GM18858 (cell line): Measurements from ENCODE around the gene PLEKHA5.
"Not testable (repeated sequence)": the region's sequence is repeated elsewhere in the genome, so short reads cannot be mapped to it uniquely, and the experiment has no call there.

Experiments used
- ATAC-seq: cut with Tn5 transposase; IDR thresholded peaks from one replicate; pipeline ENCODE4 v1.9.1; 2021; ENCODE audit not compliant: unreplicated experiment

PLEKHA5 gene

DNA sequence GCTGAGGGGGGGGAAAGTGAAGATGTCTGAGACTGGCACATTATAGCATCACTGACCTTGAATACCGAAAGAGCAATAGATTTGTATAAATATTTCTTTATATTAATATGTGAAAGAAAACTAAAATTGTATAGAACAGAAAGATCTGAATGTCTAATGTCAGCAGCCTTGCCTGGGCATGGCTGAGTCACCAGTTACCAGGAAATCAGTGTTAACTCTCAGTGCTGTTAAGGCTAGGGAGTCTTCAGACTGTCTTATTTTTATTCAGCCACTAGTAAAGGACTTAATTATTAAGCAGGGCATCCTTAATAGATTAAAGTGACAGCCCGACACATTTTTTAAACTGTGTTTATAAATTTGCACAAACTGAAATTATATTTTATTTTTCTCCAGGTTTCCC, 186.9 kb downstream of the PLEKHA5 start:
- ATAC-seq: no peak

DNA sequence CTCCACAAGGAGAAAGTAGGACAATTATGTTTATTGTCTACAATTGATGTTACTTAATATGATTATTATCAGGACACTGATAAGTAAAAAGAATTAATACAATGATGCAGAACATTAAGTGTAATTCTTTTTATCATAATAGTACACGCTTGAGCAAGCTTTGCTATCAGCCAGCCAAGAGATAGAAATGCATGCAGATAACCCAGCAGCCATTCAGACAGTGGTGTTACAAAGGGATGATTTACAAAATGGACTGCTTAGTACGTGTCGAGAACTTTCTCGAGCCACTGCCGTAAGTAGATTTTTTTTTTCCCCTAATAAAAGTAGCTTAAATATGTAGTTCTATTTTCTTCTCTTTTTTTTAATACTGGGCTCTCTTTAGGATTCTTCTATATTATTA, 192.8 kb downstream of the PLEKHA5 start:
- no peak for ATAC-seq

DNA sequence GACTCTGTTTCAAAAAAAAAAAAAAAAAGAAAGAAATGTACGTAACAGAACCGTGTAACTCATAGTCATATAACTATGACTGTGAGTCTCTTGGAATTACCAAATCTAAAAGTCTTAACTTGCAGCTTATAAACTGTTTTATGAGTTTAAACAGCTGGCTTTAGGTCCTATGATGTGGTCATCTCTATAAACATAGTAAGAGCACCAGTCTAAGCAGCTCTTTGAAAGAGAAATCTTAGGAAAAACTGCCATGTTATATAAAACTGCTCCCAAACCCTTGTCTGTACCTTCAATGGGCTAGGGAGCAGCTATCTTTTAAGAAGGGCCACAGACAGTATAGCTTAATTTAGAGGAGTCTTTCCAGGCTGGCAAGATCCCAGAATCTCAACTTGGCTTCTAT, 194.3 kb downstream of the PLEKHA5 start:
- no peak for ATAC-seq

DNA sequence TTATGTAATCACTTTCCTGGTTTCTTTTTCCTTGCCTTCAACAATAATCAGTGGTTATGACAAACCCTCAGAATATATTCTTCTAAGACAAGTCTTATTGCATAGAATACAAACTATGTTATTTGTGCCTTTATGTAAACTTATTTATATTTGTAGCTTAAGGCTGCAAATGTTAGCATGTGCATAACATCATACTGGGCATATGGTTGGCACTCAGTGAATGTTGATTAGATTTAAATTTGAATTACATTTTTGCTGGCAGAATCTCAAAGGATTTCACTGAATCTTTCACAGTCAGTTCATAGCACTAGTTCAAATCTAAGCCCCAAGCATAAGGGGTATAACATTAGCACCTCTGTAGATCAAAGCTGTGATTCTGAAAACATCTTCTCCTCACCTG, 196.6 kb downstream of the PLEKHA5 start:
- ATAC-seq: no peak

DNA sequence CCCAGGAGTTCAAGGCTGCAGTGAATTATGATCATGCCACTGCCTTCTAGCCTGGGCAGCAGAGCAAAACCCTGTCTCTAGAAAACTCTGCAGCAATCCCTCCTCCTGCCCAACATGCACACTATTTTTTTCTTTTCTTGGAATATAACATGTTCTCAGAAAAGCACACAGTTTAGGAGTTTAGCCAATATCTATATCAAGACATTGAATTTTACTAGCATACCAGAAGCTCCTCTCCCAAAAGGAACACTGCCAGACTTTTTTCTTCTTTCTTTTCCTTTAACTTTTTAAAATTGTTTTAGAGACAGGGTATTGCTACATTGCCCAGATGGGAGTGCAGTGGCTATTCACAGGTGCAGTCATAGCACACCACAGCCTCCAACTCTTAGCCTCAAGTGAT, 202.7 kb downstream of the PLEKHA5 start:
- no peak for ATAC-seq

DNA sequence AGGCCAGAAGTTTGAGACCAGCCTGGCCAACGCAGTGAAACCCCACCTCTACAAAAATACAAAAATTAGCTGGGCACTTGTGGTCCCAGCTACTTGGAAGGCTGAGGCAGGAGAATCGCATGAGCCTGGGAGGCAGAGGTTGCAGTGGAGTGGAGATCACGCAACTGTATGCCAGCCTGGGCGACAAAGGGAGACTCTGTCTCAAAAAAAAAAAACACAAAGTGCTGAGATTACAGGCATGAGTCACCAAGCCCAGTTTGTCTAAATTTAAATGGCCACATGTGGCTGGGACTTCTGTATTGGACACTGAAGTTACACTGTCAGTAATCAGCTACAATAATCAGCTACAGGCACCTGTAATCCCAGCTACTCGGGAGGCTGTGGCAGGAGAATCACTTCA, 208.9 kb downstream of the PLEKHA5 start:
- no peak for ATAC-seq

DNA sequence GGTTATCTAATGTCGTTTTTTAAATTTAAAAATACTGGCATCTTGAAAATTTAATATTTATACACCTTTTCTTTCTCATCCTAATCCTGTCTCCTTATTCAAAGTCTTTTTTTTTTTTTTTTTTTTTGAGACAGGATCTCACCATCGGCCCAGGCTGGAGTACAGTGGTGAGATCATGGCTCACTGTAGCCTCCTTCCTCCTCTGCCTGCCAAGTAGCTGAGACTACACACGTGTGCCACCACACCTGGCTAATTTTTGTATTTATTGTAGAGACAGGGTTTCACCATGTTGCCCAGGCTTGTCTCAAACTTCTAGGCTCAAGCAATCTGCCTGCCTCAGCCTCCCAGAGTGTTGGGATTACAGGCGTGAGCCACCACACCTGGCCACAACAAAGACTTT, 221.3 kb downstream of the PLEKHA5 start:
- not testable (repeated sequence) for ATAC-seq

DNA sequence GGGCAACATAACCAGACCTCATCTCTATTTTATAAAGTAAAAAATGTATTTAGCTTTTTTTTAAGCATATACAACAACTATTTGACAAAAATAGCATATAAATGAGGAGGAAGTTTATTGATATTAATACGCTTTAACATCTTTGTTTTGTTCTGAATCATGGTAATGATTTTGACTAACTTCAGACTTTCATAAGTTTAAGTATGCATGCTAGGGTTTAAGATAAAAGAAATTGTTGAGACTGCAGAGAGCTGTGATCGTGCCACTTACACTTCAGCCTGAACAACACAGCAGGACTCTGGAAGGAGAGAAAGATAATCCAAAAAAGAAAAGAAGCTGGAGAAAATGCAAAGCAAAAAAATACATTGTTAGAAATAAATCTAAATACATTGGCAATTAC, 221.8 kb downstream of the PLEKHA5 start:
- ATAC-seq: no peak

DNA sequence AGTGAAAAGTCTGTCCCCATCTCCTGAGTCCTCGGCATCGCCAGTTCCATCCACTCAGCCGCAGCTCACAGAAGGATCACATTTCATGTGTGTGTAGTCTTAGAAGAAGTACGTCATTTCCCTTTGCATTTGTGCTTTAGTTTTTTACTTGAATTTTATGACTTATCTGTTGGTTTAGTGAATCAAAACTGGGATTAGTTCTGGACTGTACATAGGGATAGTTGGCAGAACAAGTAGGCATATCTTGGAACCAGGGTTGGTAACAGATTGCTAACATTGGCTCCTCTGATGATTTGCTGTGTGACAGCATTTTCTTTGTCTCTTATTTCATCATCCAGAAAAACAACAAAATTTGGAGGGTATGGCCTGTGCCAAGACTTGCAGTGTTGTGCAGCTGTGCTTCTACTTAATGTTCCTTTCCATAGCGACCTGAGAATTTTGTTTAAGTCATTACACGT, 240.2 kb downstream of the PLEKHA5 start:
- no peak for ATAC-seq

DNA sequence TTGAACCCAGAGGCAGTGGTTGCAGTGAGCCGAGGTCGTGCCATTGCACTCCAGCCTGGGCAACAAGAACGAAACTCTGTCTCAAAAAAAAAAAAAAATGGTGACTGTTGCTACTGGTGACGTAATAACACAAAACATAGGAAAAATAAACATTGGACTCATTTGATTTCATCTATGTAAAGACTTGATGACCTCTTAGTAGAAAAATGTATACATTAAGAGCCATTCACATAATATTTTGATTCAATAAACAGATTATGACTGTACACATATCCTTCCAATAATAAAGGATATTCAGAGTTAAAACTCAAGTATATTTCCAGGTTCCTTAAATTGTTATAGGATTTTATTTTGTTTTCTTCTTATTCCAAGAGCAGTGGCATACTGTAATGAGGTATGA, 244.1 kb downstream of the PLEKHA5 start:
- no peak for ATAC-seq

DNA sequence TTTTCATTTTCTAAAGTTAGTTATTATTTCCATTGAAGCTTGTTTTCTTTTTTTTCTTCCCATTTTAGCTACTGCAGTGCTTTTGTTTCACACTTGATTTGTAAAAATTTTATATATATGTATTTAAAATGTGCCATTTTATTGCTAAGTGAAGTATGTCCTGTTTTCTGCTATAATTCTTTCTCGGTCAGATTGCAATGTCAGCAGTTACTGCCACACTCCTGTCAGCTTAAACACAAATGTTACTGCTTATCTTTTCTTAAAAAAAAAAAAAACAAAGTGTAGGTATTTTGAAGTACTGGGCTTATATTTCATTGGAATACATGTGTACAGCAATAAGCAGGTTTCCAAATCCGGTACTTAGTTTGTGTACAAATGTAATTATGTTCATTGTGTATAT, 246.4 kb downstream of the PLEKHA5 start:
- no peak for ATAC-seq

DNA sequence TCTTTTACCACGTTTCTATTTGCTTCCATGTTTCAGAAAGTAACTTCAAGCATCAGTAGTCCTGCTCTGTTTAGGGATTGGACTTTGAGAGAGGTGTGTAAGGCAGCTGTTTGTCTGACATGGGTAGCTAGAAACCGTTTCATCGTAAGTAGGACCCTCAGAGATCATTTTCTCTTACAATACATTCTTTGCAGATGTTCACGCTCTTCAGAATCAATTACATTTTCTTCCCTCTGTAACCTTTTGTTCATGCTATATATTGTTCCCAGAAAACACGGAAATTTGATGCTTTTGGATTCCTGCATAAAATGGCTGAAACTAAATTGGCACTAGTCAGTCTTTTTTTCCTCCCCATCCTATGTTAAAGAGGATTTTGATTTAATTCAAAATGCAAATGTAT, 247.2 kb downstream of the PLEKHA5 start:
- ATAC-seq: no peak

DNA sequence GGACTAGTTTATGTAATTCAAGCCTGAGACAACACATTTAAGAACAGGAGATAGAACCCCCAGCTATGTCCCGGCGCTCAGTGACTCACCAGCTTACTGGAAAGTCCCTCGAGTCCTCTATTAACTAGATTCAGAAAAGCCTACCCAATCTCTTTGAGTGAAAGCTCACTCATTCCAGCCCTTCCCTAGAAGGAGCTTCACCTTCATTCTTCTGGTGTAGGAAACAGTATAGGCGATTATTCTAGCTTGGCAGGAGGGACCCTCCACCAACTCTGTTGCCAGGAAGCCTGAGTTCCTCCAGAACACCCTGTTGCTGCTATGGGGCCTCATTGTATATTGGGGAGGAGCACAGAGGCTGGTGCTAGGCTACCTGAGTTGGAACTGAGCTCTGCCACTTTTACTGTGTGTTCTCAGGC, 252.6 kb downstream of the PLEKHA5 start:
- ATAC-seq: peak; percentile 97

DNA sequence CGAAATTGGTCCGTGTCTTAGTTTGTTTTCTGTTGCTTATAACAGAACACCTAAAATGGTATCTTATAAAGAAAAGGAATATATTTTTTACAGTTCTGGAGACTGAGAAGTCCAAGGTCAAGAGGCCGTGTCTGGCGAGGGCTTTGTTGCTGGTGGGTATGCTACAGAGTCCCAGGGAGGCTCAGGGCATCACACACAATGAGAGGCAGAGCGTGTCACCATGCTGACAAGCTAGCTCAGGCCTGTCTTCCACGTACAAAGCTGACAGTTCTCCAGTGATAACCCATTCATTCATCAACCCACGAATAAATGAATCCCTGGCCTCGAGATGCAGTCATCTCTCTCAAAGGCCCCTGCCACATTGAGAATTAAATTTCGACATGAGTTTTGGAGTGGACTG, 253.0 kb downstream of the PLEKHA5 start:
- ATAC-seq: no peak

DNA sequence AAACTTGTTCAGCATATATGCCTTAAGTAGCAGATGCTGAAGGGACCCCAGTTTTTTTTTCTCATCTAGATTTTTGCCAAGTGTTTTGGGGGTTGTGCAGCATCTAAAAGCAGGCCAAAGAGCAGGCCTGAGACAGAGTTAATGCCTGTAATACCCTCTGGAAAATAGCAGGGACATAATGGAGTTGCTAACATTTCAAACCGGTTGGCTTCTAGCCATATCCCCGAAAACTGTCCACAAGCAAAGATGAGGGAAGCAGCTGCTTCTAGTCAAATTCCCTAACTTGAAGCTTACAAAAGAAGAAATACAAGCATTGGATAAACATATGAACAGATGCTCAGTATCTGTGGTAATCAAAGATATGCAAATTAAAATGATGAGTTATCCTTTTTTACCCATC, 257.6 kb downstream of the PLEKHA5 start:
- no peak for ATAC-seq

DNA sequence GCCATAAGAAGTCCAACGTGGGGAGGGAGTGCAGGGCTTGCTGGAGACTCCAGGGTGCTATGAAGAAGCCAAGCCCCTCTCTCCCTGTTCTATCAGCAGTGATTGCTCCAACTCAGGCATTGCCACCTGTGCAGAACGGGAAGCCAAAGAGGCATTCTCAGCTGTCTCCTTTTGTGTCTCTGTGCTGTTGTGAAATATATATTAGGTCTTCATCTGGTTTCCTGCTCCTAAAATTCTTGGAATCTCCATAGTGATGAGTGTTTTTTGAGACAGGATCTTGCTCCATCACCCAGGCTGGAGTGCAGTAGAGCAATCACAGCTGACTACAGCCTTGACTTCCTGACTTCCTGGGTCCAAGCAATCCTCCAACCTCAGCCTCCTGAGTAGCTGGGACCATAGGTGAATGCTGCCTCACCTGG, 258.6 kb downstream of the PLEKHA5 start:
- no peak for ATAC-seq

DNA sequence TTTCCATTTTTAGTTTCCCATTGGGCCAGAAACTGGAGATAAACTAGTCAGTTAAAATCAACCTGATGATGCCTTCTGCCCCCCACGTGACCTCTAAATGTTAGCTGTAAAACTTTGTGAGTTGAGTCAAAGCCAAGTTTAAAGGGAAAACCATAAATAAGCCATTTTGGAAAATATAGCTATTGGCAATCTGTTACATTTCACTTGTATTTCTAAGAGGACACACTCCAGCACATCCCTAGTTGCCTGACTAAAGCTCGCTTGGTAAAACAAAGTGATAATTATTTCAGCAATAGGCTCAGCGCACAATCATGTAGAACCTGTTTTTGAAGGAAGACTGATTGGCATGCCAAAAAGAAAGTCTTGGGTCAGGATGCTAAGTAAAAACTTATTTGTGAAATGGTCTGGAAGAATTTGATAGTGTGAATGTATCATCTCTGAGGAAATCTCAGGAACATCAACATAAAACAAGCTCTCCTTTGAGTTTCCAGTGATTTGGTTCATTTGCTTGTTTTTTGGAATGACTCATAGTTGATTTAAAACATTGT, 260.6 kb downstream of the PLEKHA5 start:
- ATAC-seq: no peak

DNA sequence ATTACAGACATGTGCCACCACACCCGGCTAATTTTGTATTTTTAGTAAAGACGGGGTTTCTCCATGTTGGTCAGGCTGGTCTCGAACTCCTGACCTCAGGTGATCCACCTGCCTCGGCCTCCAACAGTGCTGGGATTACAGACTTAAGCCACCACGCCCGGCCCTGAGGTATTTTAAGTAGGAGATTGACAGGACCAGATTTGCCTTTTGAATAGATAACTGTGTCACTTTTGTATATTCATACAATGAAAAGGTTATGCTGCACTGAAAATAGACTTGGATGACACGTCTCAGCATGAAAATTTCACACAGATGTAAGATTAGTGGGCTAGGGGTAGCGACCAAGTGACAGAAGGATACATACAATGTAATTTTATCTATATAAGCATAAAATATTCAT, 263.1 kb downstream of the PLEKHA5 start:
- ATAC-seq: not testable (repeated sequence)

DNA sequence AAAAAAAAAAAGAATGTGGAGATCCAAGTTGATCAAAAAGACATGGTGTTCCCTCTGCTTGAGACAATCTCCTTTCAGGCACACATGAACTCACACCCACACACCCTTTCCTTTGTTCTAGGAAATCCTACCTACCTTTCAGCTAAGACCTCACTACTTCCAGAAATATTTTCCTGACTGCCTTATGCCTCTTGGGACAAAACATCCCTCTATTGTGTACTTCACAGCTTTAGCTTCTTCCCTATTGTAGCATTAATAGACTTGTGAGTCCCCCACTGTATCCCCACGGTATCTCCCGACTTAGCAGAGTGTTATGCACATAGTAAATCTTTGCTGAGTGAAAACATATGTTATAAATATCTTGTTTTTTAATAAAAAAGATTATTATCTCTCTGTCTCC, 264.9 kb downstream of the PLEKHA5 start:
- ATAC-seq: no peak

DNA sequence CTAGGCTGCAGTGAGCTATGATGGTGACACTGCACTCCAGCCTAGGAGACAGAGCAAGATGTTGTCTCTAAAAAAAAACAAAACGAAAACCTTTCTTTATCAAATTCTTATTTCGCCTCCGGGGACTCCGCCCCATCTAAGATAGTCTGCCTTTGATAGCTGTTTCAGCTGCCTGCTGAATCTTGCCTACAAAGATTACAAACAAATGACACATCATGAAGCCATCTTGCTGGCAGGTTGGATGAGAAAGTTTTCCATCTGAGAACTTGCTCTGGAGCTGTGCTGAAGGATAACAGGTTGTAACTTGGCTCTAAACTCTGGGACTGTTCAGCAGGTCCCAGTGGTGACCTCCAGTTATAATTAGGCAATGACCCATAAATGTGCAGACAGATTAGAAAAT, 268.0 kb downstream of the PLEKHA5 start:
- ATAC-seq: no peak

DNA sequence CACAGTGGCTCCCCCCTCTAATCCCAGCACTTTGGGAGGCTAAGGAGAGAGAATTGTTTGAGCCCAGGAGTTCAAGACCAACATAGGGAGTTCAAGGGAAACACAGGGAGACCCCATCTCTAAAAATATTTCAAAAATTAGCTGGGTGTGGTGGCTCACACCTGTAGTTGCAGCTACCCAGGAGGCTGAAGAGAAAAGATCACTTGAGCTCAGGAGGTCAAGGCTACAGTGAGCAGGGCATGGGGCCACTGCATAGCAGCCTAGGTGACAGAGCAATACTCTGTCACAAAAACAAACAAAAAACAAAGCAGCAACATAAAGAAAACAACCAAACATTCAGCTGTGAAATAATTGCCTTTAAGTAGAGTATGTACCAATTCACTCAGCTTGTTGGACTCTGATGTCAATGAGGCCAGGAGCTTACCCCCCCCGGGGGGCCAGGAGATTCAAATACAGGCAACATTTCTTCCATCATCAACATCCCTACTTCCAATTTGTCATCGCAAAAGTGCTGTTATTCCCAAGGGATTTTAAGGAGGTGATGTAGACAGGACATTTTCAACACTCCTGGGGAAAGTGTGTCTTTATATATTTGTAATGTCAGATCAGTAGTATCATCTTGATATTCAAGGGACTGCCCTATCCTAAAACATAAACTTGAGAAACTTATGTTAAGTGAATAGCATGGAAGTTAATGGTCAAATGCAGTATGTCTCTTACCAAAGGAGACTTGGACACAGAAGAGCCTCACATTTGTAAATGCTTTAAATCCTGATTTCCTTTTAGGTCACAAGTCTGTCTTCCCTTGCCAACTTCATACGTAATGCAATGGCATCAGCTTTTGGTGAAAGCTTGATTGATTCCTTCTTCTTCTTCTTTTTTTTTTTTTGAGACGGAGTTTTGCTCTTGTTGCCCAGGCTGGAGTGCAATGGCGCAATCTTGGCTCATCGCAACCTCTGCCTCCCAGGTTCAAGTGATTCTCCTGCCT, 269.1 kb downstream of the PLEKHA5 start:
- no peak for ATAC-seq

DNA sequence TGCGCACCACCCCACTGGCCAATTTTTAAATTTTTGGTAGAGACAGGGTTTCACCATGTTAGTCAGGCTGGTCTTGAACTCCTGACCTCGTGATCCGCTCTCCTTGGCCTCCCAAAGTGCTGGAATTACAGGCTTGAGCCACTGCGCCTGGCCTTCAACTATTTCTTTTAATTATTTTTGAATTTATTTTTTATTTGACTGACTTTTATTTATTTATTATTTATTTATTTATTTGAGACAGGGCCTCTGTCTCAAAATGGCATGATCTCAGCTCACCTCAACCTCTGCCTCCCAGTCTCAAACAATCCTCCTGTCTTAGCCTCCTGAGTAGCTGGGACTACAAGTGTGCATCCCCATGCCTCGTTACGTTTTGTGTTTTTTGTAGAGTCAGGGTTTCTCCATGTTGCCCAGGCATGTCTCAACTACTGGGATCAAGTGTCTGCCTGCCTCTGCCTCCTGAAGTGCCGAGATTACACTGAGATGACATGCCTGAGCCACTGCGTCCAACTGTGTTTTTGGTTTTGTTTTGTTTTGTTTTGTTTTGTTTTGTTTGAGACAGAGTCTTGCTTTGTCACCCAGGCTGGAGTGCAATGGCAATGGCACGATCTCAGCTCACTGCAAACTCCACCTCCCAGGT, 271.2 kb downstream of the PLEKHA5 start:
- ATAC-seq: not testable (repeated sequence)
